Gastrocnemius medialis (tissue), 4 donors: Measurements from ENCODE around the gene AIDA. TPM values are rescaled to one million over a fixed set of nuclear protein-coding genes. Genes with fewer than 3 reads are reported as not detected.

Source experiments
- ATAC-seq, 2 donors: fragments of 150-250 bp; one replicate each; pipeline ENCODE4 v1.9.1; 2016
- DNase-seq, 2 donors: peaks; one replicate each; pipeline ENCODE4 v3.0.0-alpha.2; 2019
- H3K27ac ChIP-seq, 4 donors: fragments of 200-600 bp; sonication (generic); 1 replicate in 1 of 4; 2 replicates in 3 of 4; pipeline ENCODE4 v1.5.1; 2016 to 2018; ENCODE audit warnings: mild to moderate bottlenecking in 2 of 4, moderate library complexity in 1 of 4
- H3K27me3 ChIP-seq, 3 donors: fragments of 200-600 bp; sonication (generic) in 2 of 3; 1 replicate in 1 of 3; 2 replicates in 2 of 3; pipeline versions ENCODE4 v1.5.1 to v1.6.0; 2016 to 2019; ENCODE audit warnings: mild to moderate bottlenecking in 1 of 3, moderate library complexity in 1 of 3
- H3K36me3 ChIP-seq, 2 donors: fragments of 200-600 bp; sonication (generic) in 1 of 2; one replicate each; pipeline ENCODE4 v1.5.1; 2017 to 2018
- H3K4me1 ChIP-seq, 2 donors: fragments of 200-600 bp; sonication (generic) in 1 of 2; one replicate each; pipeline ENCODE4 v1.5.1; 2016 to 2017; ENCODE audit warnings: mild to moderate bottlenecking in 2 of 2
- H3K4me3 ChIP-seq, 4 donors: fragments of 200-600 bp; sonication (generic) in 3 of 4; 1 replicate in 1 of 4; 2 replicates in 3 of 4; pipeline ENCODE4 v1.5.1; 2016 to 2019; ENCODE audit warnings: mild to moderate bottlenecking in 2 of 4
- H3K9me3 ChIP-seq, 3 donors: fragments of 200-600 bp; sonication (generic) in 2 of 3; 1 replicate in 1 of 3; 2 replicates in 2 of 3; pipeline ENCODE4 v1.5.1; 2016 to 2019
- CTCF ChIP-seq, 5 experiments: fragments of 450-650 bp in 3 of 5; fragments of 200-600 bp in 2 of 5; sonication (generic) in 2 of 5; IDR thresholded peaks in 4 of 5; conservative IDR thresholded peaks in 1 of 5; 1 replicate in 4 of 5; 2 replicates in 1 of 5; pipeline ENCODE4 v1.5.1; 2016 to 2019; ENCODE audit warnings: antibody characterized with exemption in 5 of 5, mild to moderate bottlenecking in 3 of 5, moderate library complexity in 3 of 5
- POLR2A ChIP-seq, 2 donors: fragments of 450-650 bp; IDR thresholded peaks; one replicate each; pipeline ENCODE4 v1.6.1; 2017; ENCODE audit warnings: antibody characterized with exemption in 2 of 2, mild to moderate bottlenecking in 2 of 2, moderate library complexity in 2 of 2
- in situ Hi-C, 4 donors: fragments of 200-750 bp; cut with MboI; loops; one replicate each; pipeline versions ENCODE4 v1.15.0 to v1.8.0; 2017; ENCODE audit warnings: low sequenced_read_pairs in 4 of 4
- intact Hi-C: fragments of 100-400 bp; cut with DNase I; formaldehyde crosslinking; loops from one replicate; pipeline ENCODE4 v1.15.1; 2023; ENCODE audit warnings: low total_unique reads
- total RNA-seq, 4 donors: library from RNA; depleted of rRNA; stranded (reverse); fragments of >200 nt; gene quantifications; one replicate each; pipeline versions ENCODE4 v1.1.0 to v1.2.3, GENCODE V29; 2016

Gene AIDA
- total RNA-seq, 4 donors from 2014 or later = 19.6 to 32.8 (median 25.8) TPM

DNA sequence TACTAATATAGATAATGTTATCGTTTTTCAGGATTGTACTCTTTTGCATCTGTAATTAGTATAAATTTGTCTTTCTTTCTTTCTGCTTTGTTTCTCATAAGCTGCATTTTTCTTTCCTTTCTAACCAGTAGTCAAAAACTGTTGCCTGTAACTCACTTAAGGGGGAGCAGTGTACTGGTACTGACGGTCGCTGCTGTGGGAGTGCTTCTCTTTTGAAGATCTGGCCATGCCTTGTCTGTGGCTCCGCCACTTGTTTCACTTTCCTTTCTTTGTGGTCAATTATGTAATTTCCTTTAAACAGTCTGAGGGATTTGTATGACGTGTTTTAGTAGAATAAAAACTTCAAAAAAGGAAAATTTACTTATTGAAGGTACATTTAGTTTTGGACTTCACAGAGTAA is 57.4 kb downstream of the AIDA start:
- peak overlapping the region in 1 of 4 donors; percentile 5 for H3K27ac ChIP-seq
- H3K9me3 ChIP-seq = no peaks in the 10 kb centered on the region
- TF ChIP-seq POLR2A (IDR thresholded peaks at IDR 0.05) (no peak), CTCF (IDR thresholded peaks at IDR 0.05 in 4 of 5, conservative IDR thresholded peaks at IDR 0.05 in 1 of 5) (no peak)
- no peak overlapping the region for H3K4me3 ChIP-seq
- no peaks in the 10 kb centered on the region for H3K4me1 ChIP-seq
- in situ Hi-C loops (no loop called here), intact Hi-C loops (no loop called here)
- no peak for ATAC-seq
- H3K27me3 ChIP-seq = no peaks in the 10 kb centered on the region
- DNase-seq = no peak
- H3K36me3 ChIP-seq = peaks cover 6 to 99% of the 10 kb centered on the region in 2 donors

- no peak for TF ChIP-seq POLR2A (IDR thresholded peaks at IDR 0.05)
- TF ChIP-seq CTCF (IDR thresholded peaks at IDR 0.05 in 4 of 5, conservative IDR thresholded peaks at IDR 0.05 in 1 of 5) = no peak
- no peak overlapping the region for H3K4me3 ChIP-seq
- H3K36me3 ChIP-seq = peaks cover 6 to 95% of the 10 kb centered on the region in 2 donors
- in situ Hi-C loops (no loop called here), intact Hi-C loops (no loop called here)
- no peaks in the 10 kb centered on the region for H3K9me3 ChIP-seq
- H3K4me1 ChIP-seq = no peaks in the 10 kb centered on the region
- no peak overlapping the region for H3K27ac ChIP-seq
- DNase-seq (no peak), ATAC-seq (no peak)
- no peaks in the 10 kb centered on the region for H3K27me3 ChIP-seq
Measured at GRCh38 chr1:222653178-222653827, 59.0 kb downstream of the AIDA start.

- TF ChIP-seq CTCF (IDR thresholded peaks at IDR 0.05 in 4 of 5, conservative IDR thresholded peaks at IDR 0.05 in 1 of 5) = no peak
- TF ChIP-seq POLR2A (IDR thresholded peaks at IDR 0.05) = no peak
- Histone ChIP-seq H3K27ac (no peak overlapping the region), H3K27me3 (no peaks in the 10 kb centered on the region), H3K36me3 (peaks cover 6 to 89% of the 10 kb centered on the region in 2 donors), H3K4me1 (no peaks in the 10 kb centered on the region), H3K4me3 (no peak overlapping the region), H3K9me3 (no peaks in the 10 kb centered on the region)
- in situ Hi-C loops (no loop called here), intact Hi-C loops (no loop called here)
- no peak for ATAC-seq
- no peak for DNase-seq
Measured at GRCh38 chr1:222652676-222653075, 59.6 kb downstream of the AIDA start.

DNA sequence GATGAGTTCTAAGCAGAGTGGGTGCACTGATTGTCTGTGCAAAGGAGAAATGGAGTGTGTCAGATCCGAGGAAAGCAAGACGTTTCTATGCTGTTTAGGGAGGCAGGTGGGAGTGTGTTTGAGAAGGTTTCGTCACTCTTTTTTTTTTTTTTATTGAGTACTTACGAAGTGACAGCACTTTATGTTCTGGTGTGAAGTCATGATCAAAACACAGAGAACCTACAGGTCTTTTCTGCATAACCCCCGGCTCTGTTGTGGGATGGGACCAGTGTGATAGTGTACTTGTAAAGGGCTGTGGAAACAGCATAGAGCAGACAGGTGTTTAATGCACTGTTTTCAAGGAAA is 67.7 kb downstream of the AIDA start:
- ATAC-seq = peak in 1 of 2 donors; percentile 22
- in situ Hi-C loops = loop anchor here (10.0 to 25.0 kb wide), 2 partner anchors 70 to 907 kb away; partner anchors contain the start of genes DUSP10 (in 4 of the 4), AIDA (in 2 of the 4) and BROX (in 2 of the 4)
- DNase-seq = no peak

More for the DNA sequence above, 67.7 kb downstream of the AIDA start:
- peaks cover 0 to 21% of the 10 kb centered on the region in 2 donors for H3K36me3 ChIP-seq
- intact Hi-C loops = loop anchor here (1.0 to 5.0 kb wide), 3 partner anchors 52 to 1348 kb away; partner anchors contain the start of genes AIDA and BROX
- no peaks in the 10 kb centered on the region for H3K9me3 ChIP-seq
- TF ChIP-seq CTCF (IDR thresholded peaks at IDR 0.05 in 4 of 5, conservative IDR thresholded peaks at IDR 0.05 in 1 of 5) = no peak
- no peak for TF ChIP-seq POLR2A (IDR thresholded peaks at IDR 0.05)
- H3K4me3 ChIP-seq = peak overlapping the region; percentile 77 to 97 (median 88)
- H3K4me1 ChIP-seq = peaks cover 12 to 15% of the 10 kb centered on the region in 2 donors
- H3K27ac ChIP-seq = peak overlapping the region; percentile 86 to 96 (median 90)
- no peaks in the 10 kb centered on the region for H3K27me3 ChIP-seq
